Loucy (cell line): ENCODE measurements around the gene PIGN.
A peak's percentile ranks its signal among the peaks of the same experiment; 100 is the strongest.

Source experiments
- H2AFZ ChIP-seq: fragments of 200-600 bp; sonication (generic); 2 replicates; pipeline ENCODE4 v1.6.0; 2016; ENCODE audit warnings: antibody characterized with exemption, mild to moderate bottlenecking, low read length, moderate library complexity
- H3F3A ChIP-seq: fragments of 200-600 bp; 2 replicates; pipeline ENCODE4 v1.6.0; 2016; ENCODE audit warnings: antibody characterized with exemption, low read depth, mild to moderate bottlenecking
- H3K27me3 ChIP-seq: fragments of 200-600 bp; sonication (generic); 2 replicates; pipeline ENCODE4 v1.6.1; 2014; ENCODE audit warnings: low read length, mild to moderate bottlenecking; ENCODE audit not compliant: insufficient read depth, poor library complexity, severe bottlenecking
- H3K36me3 ChIP-seq: fragments of 200-600 bp; sonication (generic); 2 replicates; pipeline ENCODE4 v1.6.1; 2016; ENCODE audit warnings: low read length; ENCODE audit not compliant: insufficient read depth
- H3K4me1 ChIP-seq: fragments of 200-600 bp; sonication (generic); 2 replicates; pipeline ENCODE4 v1.5.1; 2014; ENCODE audit warnings: low read length, mild to moderate bottlenecking; ENCODE audit not compliant: insufficient read depth, poor library complexity, severe bottlenecking
- H3K4me2 ChIP-seq: fragments of 200-600 bp; sonication (generic); 2 replicates; pipeline ENCODE4 v1.6.0; 2014; ENCODE audit warnings: antibody characterized with exemption, low read length, low read depth, mild to moderate bottlenecking; ENCODE audit not compliant: poor library complexity, severe bottlenecking
- H3K4me3 ChIP-seq: fragments of 200-600 bp; sonication (generic); 2 replicates; pipeline ENCODE4 v1.5.1; 2014; ENCODE audit warnings: low read length, mild to moderate bottlenecking, mixed read lengths; ENCODE audit not compliant: poor library complexity, severe bottlenecking
- H3K79me2 ChIP-seq: fragments of 200-600 bp; sonication (generic); 2 replicates; pipeline ENCODE4 v1.6.1; 2014; ENCODE audit warnings: low read length; ENCODE audit not compliant: insufficient read depth
- H3K9ac ChIP-seq: fragments of 200-600 bp; sonication (generic); 2 replicates; pipeline ENCODE4 v1.6.0; 2014; ENCODE audit warnings: mild to moderate bottlenecking, low read depth, low read length, moderate library complexity; ENCODE audit not compliant: poor library complexity, severe bottlenecking
- H3K9me2 ChIP-seq: fragments of 200-600 bp; sonication (generic); replicated peaks from 2 replicates; pipeline ENCODE4 v1.6.1; 2016; ENCODE audit warnings: low read depth, low read length, mixed read lengths
- H3K9me3 ChIP-seq: fragments of 200-600 bp; sonication (generic); 2 replicates; pipeline ENCODE4 v1.6.1; 2014; ENCODE audit warnings: mild to moderate bottlenecking, antibody characterized with exemption, low read length, low read depth; ENCODE audit not compliant: insufficient read depth
- H4K20me1 ChIP-seq: fragments of 200-600 bp; sonication (generic); 2 replicates; pipeline ENCODE4 v1.6.0; 2014; ENCODE audit warnings: antibody characterized with exemption, low read length, mild to moderate bottlenecking; ENCODE audit not compliant: insufficient read depth, poor library complexity, severe bottlenecking
- CTCF ChIP-seq: fragments of 200-600 bp; sonication (generic); conservative IDR thresholded peaks from 2 replicates; pipeline ENCODE4 v1.5.1; 2014; ENCODE audit warnings: mild to moderate bottlenecking, antibody characterized with exemption, low read length
- EZH2phosphoT487 ChIP-seq: fragments of 200-600 bp; IDR thresholded peaks from 2 replicates; pipeline ENCODE4 v1.6.1; 2018; ENCODE audit warnings: antibody characterized with exemption, mild to moderate bottlenecking, moderate library complexity, borderline replicate concordance

Gene PIGN

DNA sequence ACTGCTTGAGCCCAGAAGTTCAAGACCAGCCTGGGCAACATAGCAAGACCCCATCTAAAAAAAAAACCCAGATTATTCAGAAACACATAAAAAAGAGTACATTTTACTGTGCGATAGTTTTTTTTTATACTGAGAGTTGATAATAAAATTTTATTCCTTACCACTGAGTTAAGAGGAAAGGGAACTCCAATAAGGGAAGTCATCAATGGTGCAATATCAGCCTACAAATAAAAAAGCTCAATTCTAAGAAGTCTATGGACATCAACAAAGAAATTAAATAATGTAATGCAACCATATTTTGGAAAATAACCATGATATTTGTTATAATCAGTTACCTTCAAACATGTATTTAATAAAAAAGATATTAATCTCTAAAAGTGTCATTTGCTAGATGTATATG, 46.6 kb downstream of the PIGN start:
- no peak overlapping the region for H3K4me2 ChIP-seq
- TF ChIP-seq EZH2phosphoT487 (no peak), CTCF (no peak)
- no peaks in the 10 kb centered on the region for H3K4me1 ChIP-seq
- no peak overlapping the region for H2AFZ ChIP-seq
- no peak overlapping the region for H3K9ac ChIP-seq
- H3K79me2 ChIP-seq = no peaks in the 10 kb centered on the region
- H3K4me3 ChIP-seq = no peak overlapping the region
- H3K27me3 ChIP-seq = no peaks in the 10 kb centered on the region
- no peaks in the 10 kb centered on the region for H3K9me3 ChIP-seq
- H3F3A ChIP-seq = no peaks in the 10 kb centered on the region
- H3K36me3 ChIP-seq = peaks cover 20% of the 10 kb centered on the region; the same call in 1 of the 2 replicates
- no peaks in the 10 kb centered on the region for H4K20me1 ChIP-seq
- no peaks in the 10 kb centered on the region for H3K9me2 ChIP-seq

DNA sequence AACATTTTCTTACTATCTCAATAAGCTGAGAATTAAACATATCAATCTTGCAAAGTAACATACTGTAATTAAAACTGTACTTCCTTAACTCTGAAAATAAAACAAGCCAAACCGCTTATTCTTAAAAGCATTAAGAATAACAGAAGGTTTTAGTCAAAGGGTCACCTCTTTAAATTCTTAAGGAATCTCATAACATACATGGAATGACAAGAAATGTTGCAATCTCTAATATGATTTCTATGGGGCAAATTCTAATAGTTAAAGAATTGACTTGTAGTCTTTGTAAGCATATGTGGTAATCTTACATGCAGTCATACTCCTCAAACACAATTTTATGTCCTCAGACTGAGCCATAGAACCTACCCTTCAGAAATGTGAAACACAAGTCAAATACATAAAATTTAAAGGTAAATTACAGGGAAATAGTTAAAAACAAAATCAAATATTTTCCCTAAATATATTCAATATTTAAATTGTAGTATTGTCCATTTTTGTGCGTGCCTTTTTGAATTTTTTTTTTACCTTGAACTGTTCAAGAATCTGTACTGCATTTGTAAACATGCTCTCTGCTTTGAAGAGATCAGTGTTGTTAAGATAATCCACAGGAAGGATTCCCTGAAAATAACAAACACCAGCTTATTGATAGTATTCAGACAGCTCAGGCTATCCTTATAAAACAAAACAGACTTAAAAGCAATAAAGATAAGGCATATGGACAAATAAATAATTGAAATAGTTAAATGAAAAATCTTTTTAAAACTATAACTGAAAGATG, 48.2 kb downstream of the PIGN start:
- Histone ChIP-seq H3K4me1 (no peaks in the 10 kb centered on the region), H3K9me2 (no peaks in the 10 kb centered on the region), H4K20me1 (no peaks in the 10 kb centered on the region), H3K4me2 (no peak overlapping the region), H3K9ac (no peak overlapping the region), H3K79me2 (no peaks in the 10 kb centered on the region), H3K9me3 (no peaks in the 10 kb centered on the region), H3K4me3 (no peak overlapping the region), H3K36me3 (peaks cover 11% of the 10 kb centered on the region; the same call in 1 of the 2 replicates), H2AFZ (no peak overlapping the region), H3K27me3 (no peaks in the 10 kb centered on the region), H3F3A (no peaks in the 10 kb centered on the region)
- TF ChIP-seq CTCF (no peak), EZH2phosphoT487 (no peak)

- Histone ChIP-seq H2AFZ (no peak overlapping the region), H3K9me3 (no peaks in the 10 kb centered on the region), H3K36me3 (no peaks in the 10 kb centered on the region), H3K27me3 (no peaks in the 10 kb centered on the region), H3K4me3 (no peak overlapping the region), H3K4me1 (no peaks in the 10 kb centered on the region), H3F3A (no peaks in the 10 kb centered on the region; the same call in 1 of the 2 replicates), H3K4me2 (no peak overlapping the region), H3K9me2 (no peaks in the 10 kb centered on the region), H4K20me1 (no peaks in the 10 kb centered on the region), H3K9ac (no peak overlapping the region), H3K79me2 (no peaks in the 10 kb centered on the region)
- TF ChIP-seq CTCF (peak; percentile 97), EZH2phosphoT487 (no peak)
These were observed 55.5 kb downstream of the PIGN start for GRCh38 chr18:62131301-62131909.
